GM18526 (cell line): ENCODE data around the gene KDM4B.

ENCODE experiments used
- POLR2A ChIP-seq: IDR thresholded peaks from 3 replicates; pipeline ENCODE4 v1.6.1; 2011; ENCODE audit not compliant: insufficient read length; ENCODE audit errors: extremely low read depth

KDM4B gene

GRCh38 chr19:5032101-5032967, 63.4 kb downstream of the KDM4B start:
- TF ChIP-seq POLR2A: no peak

GRCh38 chr19:5035105-5035761, 66.3 kb downstream of the KDM4B start:
- no peak for TF ChIP-seq POLR2A

GRCh38 chr19:5035793-5036697, 67.1 kb downstream of the KDM4B start:
- TF ChIP-seq POLR2A: no peak

GRCh38 chr19:5036698-5037563, 68.0 kb downstream of the KDM4B start:
- no peak for TF ChIP-seq POLR2A

DNA sequence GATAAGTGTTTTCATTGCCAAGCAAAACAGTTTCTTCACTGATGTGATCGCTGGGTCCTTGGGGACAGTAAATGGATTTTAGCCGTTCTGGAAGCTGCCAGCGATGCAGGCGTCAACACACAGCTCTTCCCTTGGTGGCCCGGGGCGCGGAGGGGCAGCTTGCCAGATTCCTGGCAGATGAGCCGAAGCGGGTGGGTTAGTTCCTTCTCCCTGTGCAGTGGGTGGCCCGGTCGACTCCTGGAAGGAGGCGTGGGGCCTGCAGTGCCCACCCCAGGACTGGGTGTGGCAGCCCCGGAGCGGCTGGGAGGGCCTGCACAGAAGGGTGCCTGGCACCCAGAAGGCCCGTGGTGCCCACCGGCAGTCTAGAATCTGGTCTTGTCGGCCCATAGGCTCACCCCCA, 69.0 kb downstream of the KDM4B start:
- TF ChIP-seq POLR2A: no peak

DNA sequence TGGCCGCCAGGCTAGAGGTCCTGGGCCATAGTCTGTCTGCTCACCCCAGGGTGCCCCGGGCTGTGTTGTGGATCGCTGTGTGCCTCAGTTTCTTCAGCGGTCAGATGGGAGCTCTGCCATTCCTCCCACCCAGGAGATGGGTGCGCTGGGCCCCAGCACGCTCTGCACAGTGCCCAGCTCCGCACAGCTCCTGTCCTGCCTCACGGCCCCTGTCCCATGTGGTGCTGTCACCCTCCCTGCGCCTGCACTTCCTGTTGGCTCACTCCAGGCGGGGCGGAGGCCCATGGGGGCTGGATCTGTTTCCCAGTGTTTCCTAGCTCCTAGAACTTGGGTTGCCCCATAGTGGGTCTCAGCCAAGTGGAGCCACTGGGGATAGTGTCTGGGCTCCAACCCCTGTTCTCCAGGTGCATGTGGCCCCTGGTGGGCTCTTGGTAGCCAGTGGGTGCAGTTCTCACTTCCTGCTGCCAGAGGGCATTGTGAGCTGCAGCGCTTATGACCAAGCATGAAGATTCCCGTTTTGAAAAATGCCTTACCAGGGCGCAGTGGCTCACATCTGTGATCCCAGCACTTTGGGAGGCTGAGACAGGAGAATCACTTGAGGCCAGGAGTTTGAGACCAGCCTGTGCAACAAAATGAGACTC, 69.8 kb downstream of the KDM4B start:
- TF ChIP-seq POLR2A: no peak

DNA sequence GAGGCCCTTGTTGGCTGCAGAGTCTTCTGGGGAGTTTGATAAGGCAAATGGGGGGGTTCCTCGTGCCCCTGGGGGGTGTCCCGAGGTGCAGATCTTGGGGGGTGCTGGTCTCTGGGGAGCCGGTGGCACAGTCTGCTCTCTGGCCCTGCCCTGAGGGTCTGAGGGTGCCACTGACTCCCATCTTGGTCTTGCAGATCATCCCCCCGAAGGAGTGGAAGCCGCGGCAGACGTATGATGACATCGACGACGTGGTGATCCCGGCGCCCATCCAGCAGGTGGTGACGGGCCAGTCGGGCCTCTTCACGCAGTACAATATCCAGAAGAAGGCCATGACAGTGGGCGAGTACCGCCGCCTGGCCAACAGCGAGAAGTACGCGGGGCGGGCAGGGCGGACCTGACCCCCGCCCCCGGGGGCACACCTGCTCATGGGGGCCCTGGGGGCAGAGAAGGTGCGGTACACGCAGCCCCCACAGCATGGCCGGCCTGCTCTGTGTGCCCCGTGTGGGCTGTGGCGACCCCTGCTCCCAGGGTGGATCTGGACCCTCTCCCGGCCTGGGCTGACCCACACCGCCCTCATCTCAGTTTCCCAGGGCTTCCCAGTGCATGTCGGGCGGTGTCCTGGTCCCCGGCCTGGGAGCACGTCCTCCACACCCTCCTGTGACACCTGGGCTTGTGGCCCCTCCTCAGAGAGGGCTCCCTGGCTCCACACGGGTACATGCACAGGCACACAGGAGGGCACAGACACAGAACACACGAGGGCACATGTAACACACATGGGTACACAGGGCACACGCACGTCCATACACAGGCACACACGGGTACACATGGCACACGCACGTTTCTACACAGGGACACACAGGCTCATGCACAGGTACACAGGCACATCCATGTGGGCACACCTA, 71.0 kb downstream of the KDM4B start:
- no peak for TF ChIP-seq POLR2A

DNA sequence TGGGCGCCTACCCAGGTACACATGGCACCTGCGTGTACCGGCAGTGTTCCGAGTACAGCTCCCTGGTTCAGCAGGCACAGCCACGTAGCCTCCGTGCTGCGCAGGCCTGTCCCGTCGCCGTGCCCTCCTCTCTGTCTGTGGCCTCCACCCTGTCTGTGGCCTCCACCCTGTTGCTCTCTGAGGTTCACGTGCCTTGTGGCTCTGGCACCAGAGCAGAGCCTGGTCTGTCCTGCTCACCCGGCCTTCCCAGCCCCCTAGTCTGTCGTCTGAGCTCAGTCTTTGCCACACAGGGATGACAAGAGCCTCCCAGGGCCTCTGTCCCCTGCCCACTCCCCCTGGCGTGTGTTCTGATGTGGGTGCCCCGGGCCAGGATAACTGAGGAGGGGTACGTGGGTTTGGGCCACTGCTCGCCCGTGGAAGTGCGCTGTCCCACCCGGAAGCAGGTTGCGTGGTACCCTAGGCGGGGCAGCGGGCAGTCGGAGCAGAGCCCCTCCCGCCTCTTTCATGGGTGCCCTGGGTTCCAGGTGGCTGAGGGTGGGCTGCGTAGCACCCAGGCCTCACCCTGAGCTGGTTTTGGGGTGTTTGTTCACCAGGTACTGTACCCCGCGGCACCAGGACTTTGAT, 71.7 kb downstream of the KDM4B start:
- TF ChIP-seq POLR2A: no peak

DNA sequence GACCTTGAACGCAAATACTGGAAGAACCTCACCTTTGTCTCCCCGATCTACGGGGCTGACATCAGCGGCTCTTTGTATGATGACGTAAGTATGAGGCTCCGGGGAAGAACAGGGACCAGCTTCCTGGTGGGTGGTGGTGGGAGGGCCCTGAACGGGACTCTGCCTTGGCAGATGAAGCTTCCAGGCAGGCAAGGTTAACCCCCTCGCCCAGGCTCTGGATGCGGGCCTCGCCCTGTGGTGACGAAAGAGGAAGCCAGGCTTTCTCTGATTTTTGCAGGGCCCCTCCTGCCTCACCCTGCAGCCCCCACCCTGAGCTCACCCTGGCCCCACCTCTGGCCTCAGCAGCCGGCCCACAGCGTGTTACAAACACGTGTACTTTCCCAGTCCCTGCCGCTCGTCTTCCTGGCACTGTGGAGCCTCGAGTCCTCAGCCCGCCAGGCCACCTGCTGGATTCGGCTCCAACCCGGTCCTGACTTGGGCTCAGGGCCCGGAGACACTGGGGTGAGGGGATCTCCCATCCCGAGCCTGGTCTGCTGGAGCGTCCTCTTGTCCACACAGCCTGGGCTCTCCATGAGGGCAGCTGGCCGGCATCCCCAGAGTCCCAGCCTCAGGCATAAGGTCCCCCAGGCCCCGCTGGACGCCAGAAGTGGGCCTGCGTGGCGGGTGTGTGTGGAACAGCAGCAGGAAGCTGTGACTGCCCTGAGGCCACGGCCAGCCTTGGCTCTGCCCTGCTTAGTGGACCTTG, 72.4 kb downstream of the KDM4B start:
- TF ChIP-seq POLR2A: no peak

GRCh38 chr19:5041913-5042187, 72.9 kb downstream of the KDM4B start:
- no peak for TF ChIP-seq POLR2A

DNA sequence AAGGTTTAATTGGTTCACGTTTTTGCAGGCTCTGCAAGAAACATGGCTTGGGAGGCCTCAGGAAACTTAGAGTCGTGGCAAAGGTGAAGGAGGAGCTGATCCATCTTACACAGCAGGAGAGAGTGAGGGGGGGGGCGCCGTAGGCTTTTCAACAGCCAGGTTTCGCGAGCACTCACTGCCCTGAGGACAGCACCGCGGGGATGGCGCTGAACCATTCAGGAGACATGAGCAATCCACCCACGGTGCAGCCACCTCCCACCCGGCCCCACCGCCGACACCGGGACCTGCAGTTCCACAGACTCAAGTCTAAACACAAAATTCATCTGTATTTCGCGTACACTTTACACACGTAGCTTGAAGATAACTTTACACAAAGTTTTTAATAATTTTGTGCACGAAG, 73.6 kb downstream of the KDM4B start:
- no peak for TF ChIP-seq POLR2A

DNA sequence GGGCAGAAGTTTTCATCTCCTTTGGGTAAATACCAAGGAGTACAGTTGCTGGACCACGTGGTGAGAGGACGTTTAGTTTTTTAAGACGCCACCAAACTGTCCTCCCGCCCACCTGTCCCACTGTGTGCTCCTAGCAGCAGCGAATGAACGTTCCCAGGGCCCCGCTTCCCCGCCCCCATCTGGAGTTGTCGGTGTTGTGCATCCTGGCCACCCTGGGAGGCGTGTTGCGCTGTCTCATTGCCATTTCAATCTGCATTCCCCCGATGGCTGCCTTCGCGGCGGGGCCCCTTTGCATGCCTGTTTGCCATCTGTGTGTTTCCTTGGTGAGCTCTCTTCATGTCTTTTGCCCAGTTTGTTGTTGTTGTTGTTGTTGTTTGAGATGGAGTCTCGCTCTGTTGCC, 76.1 kb downstream of the KDM4B start:
- no peak for TF ChIP-seq POLR2A
